ENCODE results near the gene OR2C1.

Gene OR2C1

DNA sequence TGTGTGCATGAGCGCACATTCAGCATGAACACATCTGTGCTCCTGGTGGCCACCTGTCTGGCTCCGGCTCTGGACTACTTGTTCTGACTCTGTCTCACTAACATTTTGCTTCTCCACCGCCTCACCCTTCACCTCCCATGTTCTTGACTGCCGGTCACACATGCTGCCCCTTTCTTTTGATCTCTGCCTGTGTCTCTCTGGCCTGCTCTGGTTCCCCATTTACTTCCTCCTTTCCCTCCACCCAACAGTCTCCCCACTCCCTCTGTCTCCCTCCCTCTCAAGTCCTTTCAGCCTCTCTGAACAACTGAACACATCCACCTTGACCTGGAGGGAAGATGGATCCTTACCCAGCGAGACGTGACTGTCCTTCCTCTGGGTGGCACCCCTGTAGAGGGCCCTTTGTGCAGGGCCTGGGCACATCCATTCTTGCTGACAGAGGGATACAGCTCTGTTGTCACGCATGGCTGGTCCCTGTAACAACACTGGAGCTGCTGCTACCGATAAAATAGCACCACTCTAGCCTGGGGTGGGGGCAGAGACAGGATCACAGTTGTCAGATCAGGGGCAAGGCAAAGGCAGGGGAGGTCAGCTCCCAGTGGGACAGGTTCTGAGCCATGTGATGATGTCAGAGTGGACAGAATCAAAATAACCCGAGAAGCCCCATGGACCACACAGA is 34.1 kb downstream of the OR2C1 start:
- in situ Hi-C loops (cut with MboI; ENCODE audit: low sequenced_read_pairs): no loop called here

DNA sequence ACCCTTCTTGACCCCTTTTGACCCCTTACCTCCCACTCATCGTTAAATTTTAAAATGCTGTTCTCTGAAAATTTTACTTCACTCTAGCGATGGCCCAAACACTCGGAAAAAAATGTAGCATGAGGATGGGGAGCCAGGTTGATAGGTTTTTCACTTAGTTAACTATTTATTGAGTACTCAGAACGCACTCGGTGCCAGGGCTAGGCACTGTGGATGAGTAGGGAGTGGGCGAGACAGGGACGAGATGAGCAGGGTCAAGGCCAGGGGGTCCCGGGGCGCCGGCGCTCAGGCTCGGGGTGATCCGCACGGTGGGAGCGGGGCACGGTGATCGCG is 44.7 kb downstream of the OR2C1 start:
- in situ Hi-C loops (cut with MboI; ENCODE audit: low sequenced_read_pairs): no loop called here

DNA sequence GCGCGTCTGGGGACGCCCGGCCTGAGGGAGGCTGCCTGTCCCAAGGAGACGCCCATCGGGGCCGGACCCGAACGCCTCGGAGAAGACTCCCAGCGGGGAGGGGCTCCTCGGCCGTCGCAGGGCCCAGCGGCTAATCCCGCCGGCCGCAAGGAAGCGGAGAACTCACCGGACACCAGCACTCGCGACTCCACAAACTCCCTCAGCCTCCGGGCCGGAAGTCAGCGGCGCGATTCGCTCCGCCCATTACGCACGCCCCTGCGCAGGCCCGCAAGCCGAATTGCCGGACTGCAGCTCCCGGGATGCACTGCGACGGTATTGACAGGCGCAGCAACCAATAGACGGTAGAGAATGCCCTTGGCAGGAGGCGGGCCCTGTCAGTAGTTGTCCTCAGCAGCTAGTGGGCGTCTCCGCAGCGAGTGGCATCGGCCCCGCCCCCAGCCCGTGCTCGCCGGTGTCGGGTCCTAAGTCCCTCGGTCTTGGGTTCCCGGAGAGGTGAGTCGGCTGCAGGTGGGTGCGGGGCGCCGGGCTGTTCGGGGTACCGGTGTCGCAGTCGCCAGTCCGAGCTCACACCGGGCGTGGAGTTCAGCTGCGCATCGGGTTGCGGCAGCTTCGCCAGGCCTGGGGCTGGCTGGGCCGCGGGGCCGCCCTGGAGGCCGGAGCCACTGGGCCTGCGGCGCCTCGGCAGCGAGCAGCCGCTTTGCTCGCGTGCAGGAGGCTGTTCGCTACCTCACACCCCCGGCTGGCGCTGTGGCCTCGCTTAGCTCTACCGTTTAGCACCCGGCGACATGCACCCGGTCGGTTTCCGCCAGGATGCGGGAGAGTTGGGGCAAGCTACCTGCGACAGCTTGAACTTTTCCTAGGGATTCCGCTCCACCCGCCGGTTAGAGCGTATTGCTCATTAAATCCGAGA is 45.3 kb downstream of the OR2C1 start, which contains the start of the genes ZNF174 and ZSCAN32:
Gene ZNF174 (plus strand): TSS at position 437 of the 910 bp plus-strand sequence. CDS start 790 bp downstream, outside the sequence.
Gene ZSCAN32 (minus strand): TSS at position 226 of the 910 bp plus-strand sequence. CDS start 3,447 bp downstream, outside the sequence.
- in situ Hi-C loops (cut with MboI; ENCODE audit: low sequenced_read_pairs): no loop called here

DNA sequence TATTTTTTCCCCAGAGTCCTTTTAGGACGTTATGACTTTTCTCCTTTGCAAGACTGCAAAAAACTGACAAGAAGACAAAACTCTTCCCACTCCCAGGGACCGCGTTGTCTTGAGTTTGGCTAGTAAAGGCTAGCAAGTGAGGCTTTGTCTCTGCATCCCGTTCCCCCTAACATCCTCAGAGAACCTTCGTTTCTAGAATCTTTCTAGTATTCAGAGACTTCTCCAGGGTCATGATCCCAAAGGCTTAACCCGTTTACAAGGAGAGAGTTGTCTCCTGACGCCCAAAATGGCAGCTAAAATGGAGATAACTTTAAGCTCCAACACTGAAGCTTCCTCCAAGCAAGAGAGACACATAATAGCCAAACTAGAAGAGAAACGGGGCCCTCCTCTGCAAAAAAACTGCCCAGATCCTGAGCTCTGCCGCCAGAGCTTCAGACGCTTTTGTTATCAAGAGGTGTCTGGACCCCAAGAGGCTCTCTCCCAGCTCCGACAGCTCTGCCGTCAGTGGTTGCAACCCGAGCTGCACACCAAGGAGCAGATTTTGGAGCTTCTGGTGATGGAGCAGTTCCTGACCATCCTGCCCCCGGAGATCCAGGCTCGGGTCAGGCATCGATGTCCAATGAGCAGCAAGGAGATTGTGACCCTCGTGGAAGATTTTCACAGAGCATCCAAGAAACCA is 46.2 kb downstream of the OR2C1 start:
- in situ Hi-C loops (cut with MboI; ENCODE audit: low sequenced_read_pairs): no loop called here
